Skeletal muscle satellite cell (primary cell): ENCODE data around the gene EHD1.

ENCODE experiments used
- H3K27me3 ChIP-seq: 2 replicates; pipeline ENCODE4 v1.7.0; 2013; ENCODE audit warnings: low read length; ENCODE audit not compliant: control insufficient read depth, insufficient read depth
- H3K36me3 ChIP-seq: 2 replicates; pipeline ENCODE4 v1.7.0; 2013; ENCODE audit warnings: mild to moderate bottlenecking, control low read depth, low read length; ENCODE audit not compliant: insufficient read depth
- H3K4me1 ChIP-seq: 2 replicates; pipeline ENCODE4 v1.7.0; 2013; ENCODE audit warnings: low read length; ENCODE audit not compliant: control insufficient read depth, insufficient read depth
- H3K4me2 ChIP-seq: 2 replicates; pipeline ENCODE4 v1.7.0; 2013; ENCODE audit warnings: mild to moderate bottlenecking, low read length
- H3K4me3 ChIP-seq: 2 replicates; pipeline ENCODE4 v1.7.0; 2013; ENCODE audit warnings: low read length
- H3K9ac ChIP-seq: 2 replicates; pipeline ENCODE4 v1.7.0; 2013; ENCODE audit warnings: mild to moderate bottlenecking, low read depth, low read length, moderate library complexity
- H3K9me3 ChIP-seq: replicated peaks from 2 replicates; pipeline ENCODE4 v1.7.0; 2013; ENCODE audit warnings: mild to moderate bottlenecking, control low read depth, low read length

EHD1 gene

DNA sequence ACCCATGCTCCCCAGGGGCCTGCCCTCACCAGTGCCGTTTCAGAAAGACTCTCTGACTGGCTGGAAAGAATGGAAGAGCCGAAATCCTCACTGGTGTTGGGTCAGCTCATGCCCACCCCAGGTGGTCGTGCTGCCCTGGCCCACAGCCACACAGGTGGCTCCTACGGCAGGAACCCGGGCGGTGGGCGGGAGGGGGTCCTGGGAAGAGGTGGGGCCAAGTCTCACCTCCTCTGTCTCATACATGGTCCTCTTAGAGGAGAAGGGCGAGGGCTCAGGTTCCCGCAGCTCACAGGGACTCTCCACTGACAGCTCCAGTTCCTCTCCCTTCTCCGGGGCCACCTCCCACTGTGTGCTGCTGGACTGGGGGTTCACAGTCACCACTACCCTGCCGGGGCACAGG is 30.3 kb upstream of the EHD1 start:
- Histone ChIP-seq H3K4me2 (no peak overlapping the region), H3K9me3 (no peaks in the 10 kb centered on the region), H3K9ac (no peak overlapping the region), H3K4me1 (no peaks in the 10 kb centered on the region), H3K36me3 (peaks cover 63% of the 10 kb centered on the region), H3K4me3 (no peak overlapping the region), H3K27me3 (no peaks in the 10 kb centered on the region)

DNA sequence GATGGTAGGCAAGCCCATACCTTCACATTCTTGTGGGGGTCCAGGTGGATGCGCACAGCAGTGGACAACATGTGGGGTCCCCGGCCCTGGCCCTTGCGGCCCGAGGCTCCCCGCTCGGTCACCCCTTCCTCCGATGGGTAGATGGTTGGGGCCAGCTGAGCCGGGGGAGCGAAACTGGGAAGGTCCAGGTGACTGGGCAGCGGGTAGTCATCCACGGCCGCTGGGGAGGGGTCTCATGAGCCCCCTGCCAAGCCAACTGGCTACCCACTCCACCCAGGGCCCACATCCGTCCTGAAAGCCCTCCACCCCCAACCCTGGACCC is 27.9 kb upstream of the EHD1 start:
- Histone ChIP-seq H3K9me3 (no peaks in the 10 kb centered on the region), H3K9ac (no peak overlapping the region), H3K4me1 (no peaks in the 10 kb centered on the region)

DNA sequence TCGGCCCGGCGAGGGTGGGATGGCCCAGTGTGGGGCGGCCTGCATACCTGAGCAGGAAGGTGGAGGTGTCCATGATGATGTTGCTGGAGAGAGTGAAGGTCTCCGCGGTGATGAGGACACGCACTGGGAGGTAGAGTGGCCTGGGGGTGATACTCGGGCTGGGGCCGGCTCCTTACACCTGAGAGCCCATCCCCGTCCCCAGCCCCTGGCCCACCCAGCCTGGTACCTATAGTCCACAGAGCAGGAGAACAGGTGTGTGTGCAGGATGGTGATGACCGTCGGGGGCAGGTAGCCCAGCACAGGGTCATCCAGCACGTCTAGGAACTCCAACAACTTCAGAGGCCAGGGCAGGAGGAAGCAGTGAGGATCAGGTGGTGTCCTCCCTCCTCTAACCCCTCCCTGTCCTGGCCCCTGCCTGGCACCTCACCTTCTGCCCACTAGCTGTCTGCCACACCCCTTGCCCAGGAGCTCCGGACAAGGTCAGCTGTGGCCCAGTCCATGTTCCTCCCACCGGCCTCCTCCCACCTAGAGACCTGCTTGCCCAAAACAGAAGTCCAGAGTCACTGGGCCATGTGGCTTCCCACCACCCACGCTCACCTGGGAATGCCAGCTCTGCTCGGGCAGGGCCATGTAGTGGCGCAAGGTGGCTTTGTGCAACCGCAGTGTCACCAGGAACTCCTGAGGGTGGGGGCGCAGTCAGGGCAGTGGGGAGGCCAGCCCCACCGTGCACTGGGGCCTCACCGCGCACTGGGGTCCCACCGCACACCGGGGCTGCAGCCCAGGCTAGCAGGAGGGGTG is 27.3 kb upstream of the EHD1 start:
- peaks cover 57% of the 10 kb centered on the region for H3K36me3 ChIP-seq
- H3K4me3 ChIP-seq: no peak overlapping the region

More for the DNA sequence above, 27.9 kb upstream of the EHD1 start:
- Histone ChIP-seq H3K4me2 (no peak overlapping the region), H3K36me3 (peaks cover 59% of the 10 kb centered on the region), H3K4me3 (no peak overlapping the region), H3K27me3 (no peaks in the 10 kb centered on the region)

DNA sequence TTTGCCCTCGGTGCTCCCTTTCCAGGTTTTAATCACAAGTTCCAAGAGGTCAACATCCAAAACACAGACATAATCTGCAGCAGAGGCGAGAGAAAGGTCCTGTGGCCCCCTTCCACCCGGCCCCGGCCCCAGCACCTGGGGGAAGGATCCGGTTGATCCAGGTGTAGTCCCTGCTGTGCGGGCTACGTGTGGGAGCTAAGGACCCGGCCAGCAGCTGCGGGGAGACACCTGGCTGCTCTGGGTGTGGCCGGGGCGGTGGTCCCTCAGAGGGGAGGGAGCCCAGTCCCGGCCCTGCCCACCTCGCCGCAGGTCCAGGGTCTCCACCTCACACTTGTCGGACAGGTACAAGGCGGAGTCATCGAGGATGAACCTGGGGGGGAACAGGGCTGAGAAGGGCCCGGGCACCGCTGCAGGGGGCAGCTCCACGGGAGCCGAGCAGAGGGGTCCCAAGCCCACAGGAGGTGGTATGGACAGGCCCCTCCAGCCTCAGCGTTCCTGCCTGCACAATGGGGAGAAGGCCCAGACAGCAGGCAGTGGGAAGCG is 24.9 kb upstream of the EHD1 start:
- no peak overlapping the region for H3K4me3 ChIP-seq
- H3K36me3 ChIP-seq: peaks cover 46% of the 10 kb centered on the region
- no peaks in the 10 kb centered on the region for H3K27me3 ChIP-seq
- H3K4me2 ChIP-seq: no peak overlapping the region
- H3K4me1 ChIP-seq: no peaks in the 10 kb centered on the region
- no peak overlapping the region for H3K9ac ChIP-seq
- H3K9me3 ChIP-seq: no peaks in the 10 kb centered on the region

More for the DNA sequence above, 27.3 kb upstream of the EHD1 start:
- Histone ChIP-seq H3K4me2 (no peak overlapping the region), H3K4me1 (no peaks in the 10 kb centered on the region), H3K9me3 (no peaks in the 10 kb centered on the region), H3K27me3 (no peaks in the 10 kb centered on the region), H3K9ac (no peak overlapping the region)

DNA sequence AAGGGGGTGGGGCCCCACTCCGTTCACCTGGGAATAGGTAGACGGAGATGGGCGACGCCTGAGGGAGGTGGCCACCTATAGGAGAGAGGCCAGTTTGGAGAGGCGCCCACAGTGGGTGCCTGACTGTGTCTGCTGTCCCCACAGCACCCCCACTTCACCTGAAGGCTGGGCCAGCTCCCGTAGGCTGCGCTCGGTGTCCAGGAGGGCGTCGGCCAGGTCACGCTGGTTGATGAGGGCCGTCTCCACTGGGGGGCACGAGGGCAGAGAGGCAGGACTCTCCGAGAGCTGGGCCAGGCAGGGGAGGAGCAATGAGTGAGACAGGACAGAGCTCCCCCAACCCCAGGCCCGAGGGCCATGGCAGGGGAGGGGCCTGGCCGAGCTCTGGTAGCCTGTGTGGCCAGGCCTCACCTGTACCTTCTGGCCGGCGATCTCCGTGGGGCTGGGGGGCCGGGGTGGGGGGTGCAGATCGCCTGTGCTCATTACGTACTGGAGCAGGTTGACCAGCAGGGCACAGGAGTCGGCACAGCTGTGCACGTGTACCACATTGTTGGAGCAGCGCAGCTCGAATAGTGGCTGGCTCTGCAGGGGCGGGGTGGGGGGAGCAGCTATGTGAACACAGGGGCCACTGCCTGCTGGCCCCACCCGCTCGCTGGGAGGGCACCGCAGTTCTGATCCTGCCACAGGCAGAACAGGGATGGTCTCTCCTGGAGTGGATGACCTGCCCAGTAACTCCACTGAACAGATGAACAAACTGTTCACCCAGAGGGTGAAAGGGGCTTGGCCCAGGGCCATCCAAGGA is 23.9 kb upstream of the EHD1 start:
- Histone ChIP-seq H3K4me1 (no peaks in the 10 kb centered on the region), H3K9ac (no peak overlapping the region), H3K4me3 (no peak overlapping the region), H3K9me3 (no peaks in the 10 kb centered on the region), H3K27me3 (no peaks in the 10 kb centered on the region), H3K36me3 (peaks cover 40% of the 10 kb centered on the region), H3K4me2 (no peak overlapping the region)

DNA sequence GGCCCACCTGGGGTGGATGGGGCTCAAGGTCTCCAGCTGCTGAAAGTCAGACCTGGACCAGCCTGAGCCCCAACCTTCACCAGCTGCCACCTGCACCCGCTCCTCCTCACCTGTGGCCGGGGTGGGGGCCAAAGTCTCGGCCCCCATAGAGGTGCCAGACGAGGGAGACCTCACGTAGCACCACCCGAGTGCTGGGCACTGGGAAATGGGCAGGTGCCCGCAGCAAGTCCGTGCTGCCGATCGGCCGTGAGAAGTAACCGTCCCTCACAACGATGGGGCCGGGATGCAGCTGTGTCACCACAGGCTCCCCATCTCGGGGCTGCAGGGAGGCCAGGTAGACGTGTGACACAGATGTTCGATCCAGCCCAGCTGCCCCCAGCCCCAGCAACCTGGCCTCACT is 22.4 kb upstream of the EHD1 start:
- no peak overlapping the region for H3K4me2 ChIP-seq
- H3K4me3 ChIP-seq: no peak overlapping the region
- no peak overlapping the region for H3K9ac ChIP-seq
- no peaks in the 10 kb centered on the region for H3K27me3 ChIP-seq
- H3K4me1 ChIP-seq: no peaks in the 10 kb centered on the region
- H3K9me3 ChIP-seq: no peaks in the 10 kb centered on the region
- H3K36me3 ChIP-seq: peaks cover 42% of the 10 kb centered on the region

DNA sequence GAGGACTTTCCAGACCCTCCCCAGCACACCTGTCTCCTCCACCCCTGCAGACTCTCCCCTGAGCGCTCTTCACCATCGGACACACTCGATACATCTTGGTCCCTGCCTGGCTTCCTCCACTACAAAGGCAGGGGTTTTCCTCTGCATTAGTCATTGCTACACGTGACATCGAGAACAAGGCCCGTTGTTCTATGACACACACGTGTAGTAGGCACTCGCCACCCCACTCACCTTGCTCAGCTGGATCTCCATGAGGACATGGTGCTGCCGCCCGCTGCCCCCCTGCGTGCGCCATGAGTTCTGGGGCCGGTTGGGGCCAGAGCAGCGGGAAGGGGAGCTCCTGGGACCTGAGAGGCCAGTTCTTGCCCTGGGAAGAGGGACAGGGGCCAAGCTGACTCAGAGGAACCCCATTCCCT is 21.9 kb upstream of the EHD1 start:
- peaks cover 42% of the 10 kb centered on the region for H3K36me3 ChIP-seq
- no peak overlapping the region for H3K4me3 ChIP-seq

DNA sequence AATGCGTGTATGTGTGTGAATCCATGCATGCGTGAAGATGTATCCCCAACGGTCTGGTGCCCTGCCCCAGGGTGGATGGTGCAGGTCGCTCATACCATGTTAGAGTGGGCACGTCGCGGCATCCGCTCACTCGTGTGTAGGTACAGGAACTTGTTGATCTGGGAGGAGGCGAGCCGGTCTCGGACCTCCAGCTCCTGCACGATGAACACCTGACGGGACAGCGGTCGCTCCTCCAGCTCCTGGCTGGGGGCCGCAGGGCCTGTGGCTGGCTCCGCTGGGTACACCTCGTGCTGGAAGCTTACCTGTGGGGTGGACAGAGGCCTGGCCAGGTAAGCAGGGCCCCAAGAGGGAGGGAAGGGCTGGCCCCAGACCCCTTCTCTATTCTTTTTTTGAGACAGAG is 20.1 kb upstream of the EHD1 start:
- Histone ChIP-seq H3K4me1 (no peaks in the 10 kb centered on the region), H3K9me3 (no peaks in the 10 kb centered on the region), H3K27me3 (no peaks in the 10 kb centered on the region), H3K36me3 (peaks cover 48% of the 10 kb centered on the region), H3K4me3 (no peak overlapping the region), H3K4me2 (no peak overlapping the region), H3K9ac (no peak overlapping the region)

More for the DNA sequence above, 21.9 kb upstream of the EHD1 start:
- Histone ChIP-seq H3K9me3 (no peaks in the 10 kb centered on the region), H3K9ac (no peak overlapping the region), H3K4me2 (no peak overlapping the region), H3K4me1 (no peaks in the 10 kb centered on the region), H3K27me3 (no peaks in the 10 kb centered on the region)

DNA sequence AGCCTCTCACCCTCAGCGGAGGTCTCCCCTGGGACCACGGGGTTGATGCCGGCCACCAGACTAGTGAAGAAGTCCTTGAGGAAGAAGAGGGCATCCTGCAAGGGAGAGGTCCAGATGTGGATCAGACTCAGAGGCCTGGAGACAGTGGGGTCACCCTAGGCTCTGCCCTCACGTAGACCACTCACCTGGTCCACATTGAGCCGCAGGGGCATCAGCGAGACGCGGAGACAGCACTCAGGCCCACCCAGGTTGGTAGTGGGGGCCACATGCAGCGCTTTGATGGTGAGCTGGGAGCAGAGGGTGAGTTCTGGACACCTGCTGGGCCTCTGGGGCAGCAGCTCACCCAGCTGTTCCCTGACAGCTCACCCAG is 19.6 kb upstream of the EHD1 start:
- H3K9ac ChIP-seq: no peak overlapping the region
- H3K4me2 ChIP-seq: no peak overlapping the region
- no peak overlapping the region for H3K4me3 ChIP-seq
- H3K9me3 ChIP-seq: no peaks in the 10 kb centered on the region
- H3K27me3 ChIP-seq: no peaks in the 10 kb centered on the region
- H3K4me1 ChIP-seq: no peaks in the 10 kb centered on the region
- peaks cover 45% of the 10 kb centered on the region for H3K36me3 ChIP-seq

DNA sequence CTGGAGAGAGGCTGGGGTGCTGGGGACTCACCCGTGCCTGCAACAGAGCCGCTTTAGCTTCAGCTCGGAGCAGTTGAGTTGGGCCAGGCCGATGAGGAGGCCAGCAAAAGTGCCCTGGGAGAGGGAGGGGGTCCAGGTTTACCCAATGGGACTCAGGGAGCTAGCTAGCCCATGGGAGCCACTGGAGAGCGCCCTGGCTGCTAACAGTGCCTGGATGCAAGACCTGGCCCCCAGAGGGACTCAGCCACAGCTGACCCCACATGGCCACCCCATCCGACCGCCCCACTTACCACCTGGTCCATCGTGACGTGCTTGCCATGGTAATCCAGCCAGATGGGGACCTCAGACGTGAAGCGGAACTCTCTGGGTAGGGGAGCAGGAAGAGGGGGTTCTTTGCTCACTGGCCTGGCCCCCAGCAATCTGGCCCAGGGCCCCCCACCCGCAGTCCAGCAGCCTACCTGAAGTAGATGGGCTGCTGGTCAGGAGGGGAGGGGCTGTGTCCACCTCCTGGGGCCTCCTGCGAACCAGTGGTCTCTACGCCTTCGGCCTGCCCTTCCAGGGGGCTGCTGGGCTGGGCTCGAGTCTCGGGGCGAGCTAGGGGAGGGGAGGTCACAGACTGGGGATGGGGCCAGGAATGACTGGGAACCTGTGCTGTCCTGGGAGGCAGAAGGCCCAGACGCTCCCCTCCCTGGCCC is 19.1 kb upstream of the EHD1 start:
- Histone ChIP-seq H3K4me1 (no peaks in the 10 kb centered on the region), H3K4me2 (no peak overlapping the region), H3K36me3 (peaks cover 42% of the 10 kb centered on the region), H3K9ac (no peak overlapping the region), H3K4me3 (no peak overlapping the region), H3K9me3 (no peaks in the 10 kb centered on the region), H3K27me3 (no peaks in the 10 kb centered on the region)

DNA sequence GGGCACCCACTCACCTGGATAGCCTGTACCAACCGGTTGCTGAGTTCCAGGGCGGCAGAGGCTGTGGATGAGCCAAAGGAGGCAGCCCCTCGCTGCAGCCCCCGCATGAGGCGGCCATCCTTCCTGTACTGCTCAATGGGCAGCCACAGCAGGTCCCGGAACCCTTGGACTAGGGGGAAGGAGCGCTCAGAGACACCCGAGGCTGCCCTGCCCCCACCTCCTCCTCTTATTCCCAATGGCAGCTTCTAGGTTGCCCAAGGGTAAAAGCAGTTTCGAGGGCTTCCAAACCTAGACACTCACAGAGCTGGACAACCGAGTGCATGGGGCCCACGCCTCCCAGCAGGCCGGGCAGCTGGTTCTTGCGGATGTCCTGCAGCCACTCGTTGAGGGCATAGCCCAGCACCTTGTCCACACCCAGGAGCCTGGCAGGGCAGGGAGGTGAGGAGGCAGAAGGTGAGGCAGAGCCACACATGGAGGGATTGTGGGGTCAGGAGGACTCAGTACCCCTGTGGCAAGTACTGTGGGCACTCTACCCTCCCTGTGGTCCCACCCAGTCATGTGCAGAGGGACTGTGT is 18.1 kb upstream of the EHD1 start:
- H3K4me3 ChIP-seq: no peak overlapping the region
- no peak overlapping the region for H3K9ac ChIP-seq
- H3K9me3 ChIP-seq: no peaks in the 10 kb centered on the region
- H3K36me3 ChIP-seq: peaks cover 35% of the 10 kb centered on the region
- no peaks in the 10 kb centered on the region for H3K4me1 ChIP-seq
- no peaks in the 10 kb centered on the region for H3K27me3 ChIP-seq
- no peak overlapping the region for H3K4me2 ChIP-seq
